ENCODE results near the gene RAD9B. TPM values are rescaled to one million over a fixed set of nuclear protein-coding genes. Genes with fewer than 3 reads are reported as not detected.
"Not testable (repeated sequence)": the region's sequence is repeated elsewhere in the genome, so short reads cannot be mapped to it uniquely, and the experiment has no call there.

The RAD9B gene
- total and polyA plus RNA-seq, 10 of the 15 experiments (the other 5 are each of a cell fraction or from before 2014, with no cell fraction given): 0.54 to 2.0 (median 1.3) TPM

DNA sequence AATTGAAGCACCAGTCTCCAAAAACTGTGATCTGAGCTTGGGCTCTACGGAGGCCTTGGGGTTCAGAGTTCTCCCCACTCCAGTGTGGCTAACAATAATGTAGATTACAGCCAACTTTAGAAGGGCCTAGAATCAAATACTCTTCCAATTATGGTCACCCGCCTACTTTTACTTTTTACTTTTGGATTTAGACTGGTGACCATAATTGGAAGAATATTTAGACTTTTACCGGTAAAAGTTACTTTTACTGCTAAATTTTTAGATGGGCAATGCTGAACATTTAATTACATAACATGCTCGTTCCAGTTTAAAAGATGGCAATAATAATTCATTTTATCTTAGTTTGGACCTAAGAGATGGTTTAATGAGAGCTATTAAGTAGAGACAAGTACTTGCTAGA, 41.8 kb downstream of the RAD9B start:
- 79% methylated on average over 4 of the region's 4 CpGs for WGBS (ENCODE audit: insufficient coverage, insufficient replicate concordance, low lambda C conversion rate, missing lambda C conversion rate)
- Histone ChIP-seq H3K79me2 (ENCODE audit: control insufficient read depth, insufficient read depth, low read length) (peaks cover 69% of the 10 kb centered on the region), H3K36me3 (ENCODE audit: control insufficient read depth in 2 of 2, insufficient read depth in 2 of 2, low read length in 1 of 2) (peaks cover 3 to 40% of the 10 kb centered on the region in 2 experiments), H3K27ac (ENCODE audit: control insufficient read depth, insufficient read depth) (peak overlapping the region; percentile 94), H4K20me1 (ENCODE audit: control insufficient read depth, insufficient read depth) (peaks cover 4% of the 10 kb centered on the region), H3K27me3 (replicated peaks in 1 of 2; ENCODE audit: control insufficient read depth in 2 of 2, insufficient read depth in 2 of 2, low read length in 1 of 2) (no peaks in the 10 kb centered on the region), H3K9me3 (replicated peaks; ENCODE audit: control insufficient read depth, insufficient read depth, low read length) (no peaks in the 10 kb centered on the region), H3K9ac (ENCODE audit: control insufficient read depth, insufficient read depth, low read length) (peak overlapping the region; percentile 65; the same call in 1 of the 2 replicates), H3K4me3 (no peak overlapping the region), H3K4me1 (ENCODE audit: control insufficient read depth, insufficient read depth, low read length) (peaks cover 33% of the 10 kb centered on the region), H3K4me2 (ENCODE audit: control insufficient read depth, insufficient read depth) (peak overlapping the region; percentile 75), H2AFZ (ENCODE audit: control insufficient read depth, low read depth, low read length) (no peak overlapping the region)
- POLR2A ChIA-PET: interaction anchor here (0.7 to 4.7 kb wide), 15 partner anchors 11 to 150 kb away, joined by 3 to 55 read pairs (median 4); partner anchors contain the start of gene FAM216A
- ATAC-seq (no peak), FAIRE-seq (no peak), DNase-seq (ENCODE audit: low read depth, low spot score) (no peak)
- TF ChIP-seq MXI1 (IDR thresholded peaks at IDR 0.05; ENCODE audit: low read depth, low read length) (no peak), JUNB (IDR thresholded peaks at IDR 0.05) (no peak), ZNF217 (IDR thresholded peaks at IDR 0.05) (no peak), EED (IDR thresholded peaks at IDR 0.05; ENCODE audit: low read depth) (no peak), SMARCA5 (IDR thresholded peaks at IDR 0.05) (no peak), IRF4 (IDR thresholded peaks at IDR 0.05; ENCODE audit: low read depth, low read length) (no peak), SREBF1 (IDR thresholded peaks at IDR 0.05; ENCODE audit: low read length) (no peak), POLR2AphosphoS5 (IDR thresholded peaks at IDR 0.05; ENCODE audit: low read length) (no peak), NRF1 (conservative IDR thresholded peaks at IDR 0.05; ENCODE audit: low read depth, low read length) (no peak), CBX3 (IDR thresholded peaks at IDR 0.05; ENCODE audit: borderline replicate concordance, low read depth) (no peak), CBX5 (IDR thresholded peaks at IDR 0.05; ENCODE audit: low read depth) (no peak)
- TF ChIP-seq, protein P1, sequence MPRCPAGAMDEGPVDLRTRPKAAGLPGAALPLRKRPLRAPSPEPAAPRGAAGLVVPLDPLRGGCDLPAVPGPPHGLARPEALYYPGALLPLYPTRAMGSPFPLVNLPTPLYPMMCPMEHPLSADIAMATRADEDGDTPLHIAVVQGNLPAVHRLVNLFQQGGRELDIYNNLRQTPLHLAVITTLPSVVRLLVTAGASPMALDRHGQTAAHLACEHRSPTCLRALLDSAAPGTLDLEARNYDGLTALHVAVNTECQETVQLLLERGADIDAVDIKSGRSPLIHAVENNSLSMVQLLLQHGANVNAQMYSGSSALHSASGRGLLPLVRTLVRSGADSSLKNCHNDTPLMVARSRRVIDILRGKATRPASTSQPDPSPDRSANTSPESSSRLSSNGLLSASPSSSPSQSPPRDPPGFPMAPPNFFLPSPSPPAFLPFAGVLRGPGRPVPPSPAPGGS (IDR thresholded peaks at IDR 0.05; ENCODE audit: borderline replicate concordance, insufficient read depth, low read depth, low read length, poor library complexity, severe bottlenecking): no peak
- TF ChIP-seq, protein P2, sequence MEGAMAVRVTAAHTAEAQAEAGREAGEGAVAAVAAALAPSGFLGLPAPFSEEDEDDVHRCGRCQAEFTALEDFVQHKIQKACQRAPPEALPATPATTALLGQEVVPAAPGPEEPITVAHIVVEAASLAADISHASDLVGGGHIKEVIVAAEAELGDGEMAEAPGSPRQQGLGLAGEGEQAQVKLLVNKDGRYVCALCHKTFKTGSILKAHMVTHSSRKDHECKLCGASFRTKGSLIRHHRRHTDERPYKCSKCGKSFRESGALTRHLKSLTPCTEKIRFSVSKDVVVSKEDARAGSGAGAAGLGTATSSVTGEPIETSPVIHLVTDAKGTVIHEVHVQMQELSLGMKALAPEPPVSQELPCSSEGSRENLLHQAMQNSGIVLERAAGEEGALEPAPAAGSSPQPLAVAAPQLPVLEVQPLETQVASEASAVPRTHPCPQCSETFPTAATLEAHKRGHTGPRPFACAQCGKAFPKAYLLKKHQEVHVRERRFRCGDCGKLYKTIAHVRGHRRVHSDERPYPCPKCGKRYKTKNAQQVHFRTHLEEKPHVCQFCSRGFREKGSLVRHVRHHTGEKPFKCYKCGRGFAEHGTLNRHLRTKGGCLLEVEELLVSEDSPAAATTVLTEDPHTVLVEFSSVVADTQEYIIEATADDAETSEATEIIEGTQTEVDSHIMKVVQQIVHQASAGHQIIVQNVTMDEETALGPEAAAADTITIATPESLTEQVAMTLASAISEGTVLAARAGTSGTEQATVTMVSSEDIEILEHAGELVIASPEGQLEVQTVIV (IDR thresholded peaks at IDR 0.05; ENCODE audit: borderline replicate concordance, partially characterized antibody): no peak
- TSS peak; percentile 17 for BruUV-seq (replicated peaks)
- CTCF ChIA-PET: interaction anchor here (0.8 to 3.2 kb wide), 17 partner anchors 9 to 87 kb away, joined by 3 to 28 read pairs (median 6); partner anchors contain the start of genes FAM216A and GPN3
- intact Hi-C loops (cut with micrococcal nuclease; ENCODE audit: unreplicated experiment): no loop called here
- SMC1A ChIA-PET (ENCODE audit: uncharacterized antibody, unreplicated experiment): interaction anchor here (0.8 to 18.4 kb wide), 24 partner anchors 9 to 283 kb away, joined by 3 to 308 read pairs (median 6); partner anchors contain the start of genes ARPC3 and GPN3
- in situ Hi-C loops (cut with MboI): no loop called here
- RAD21 ChIA-PET (ENCODE audit: unreplicated experiment): interaction anchor here (0.9 to 4.6 kb wide), 18 partner anchors 8 to 94 kb away, joined by 3 to 109 read pairs (median 8); partner anchors contain the start of genes ARPC3 and GPN3

DNA sequence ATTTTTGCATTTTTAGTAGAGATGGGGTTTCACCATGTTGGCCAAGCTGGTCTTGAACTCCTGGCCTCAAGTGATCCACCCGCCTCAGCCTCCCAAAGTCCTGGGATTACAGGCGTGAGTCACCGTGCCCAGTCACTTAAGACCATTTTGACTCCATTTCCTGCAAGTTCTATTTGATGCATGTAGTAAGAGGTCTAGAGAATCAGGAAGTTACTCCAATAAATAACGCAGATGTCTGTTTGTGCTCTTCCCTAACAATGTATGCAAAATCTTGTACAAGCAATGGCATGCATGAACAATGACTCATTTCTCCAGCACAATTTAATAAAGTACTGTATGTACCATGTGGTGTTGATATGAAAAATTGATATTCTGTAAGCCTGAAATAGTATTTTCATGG, 43.1 kb downstream of the RAD9B start:
- ChIA-PET RAD21 (ENCODE audit: unreplicated experiment) (interaction anchor here (2.6 kb wide), 1 partner anchor 12 kb away, joined by 7 read pairs; no protein-coding TSS in a partner anchor), POLR2A (interaction anchor here (2.8 to 4.7 kb wide), 3 partner anchors 12 to 35 kb away, joined by 17 to 55 read pairs (median 27); no protein-coding TSS in a partner anchor), SMC1A (ENCODE audit: uncharacterized antibody, unreplicated experiment) (interaction anchor here (2.5 to 18.4 kb wide), 3 partner anchors 15 to 55 kb away, joined by 31 to 308 read pairs (median 116); no protein-coding TSS in a partner anchor), CTCF (interaction anchor here (0.9 to 3.2 kb wide), 3 partner anchors 13 to 57 kb away, joined by 3 to 10 read pairs (median 3); no protein-coding TSS in a partner anchor)
- in situ Hi-C loops (cut with MboI); H2AFZ ChIP-seq (ENCODE audit: control insufficient read depth, low read depth, low read length); H4K20me1 ChIP-seq (ENCODE audit: control insufficient read depth, insufficient read depth); H3K4me2 ChIP-seq (ENCODE audit: control insufficient read depth, insufficient read depth); H3K4me3 ChIP-seq; DNase-seq (ENCODE audit: low read depth, low spot score); BruUV-seq (replicated peaks); FAIRE-seq; H3K9ac ChIP-seq (ENCODE audit: control insufficient read depth, insufficient read depth, low read length); H3K27ac ChIP-seq (ENCODE audit: control insufficient read depth, insufficient read depth); H3K27me3 ChIP-seq (replicated peaks in 1 of 2; ENCODE audit: control insufficient read depth in 2 of 2, insufficient read depth in 2 of 2, low read length in 1 of 2); ATAC-seq; H3K9me3 ChIP-seq (replicated peaks; ENCODE audit: control insufficient read depth, insufficient read depth, low read length): not testable (repeated sequence)
- Histone ChIP-seq H3K79me2 (ENCODE audit: control insufficient read depth, insufficient read depth, low read length) (peaks cover 75% of the 10 kb centered on the region), H3K4me1 (ENCODE audit: control insufficient read depth, insufficient read depth, low read length) (peaks cover 33% of the 10 kb centered on the region), H3K36me3 (ENCODE audit: control insufficient read depth in 2 of 2, insufficient read depth in 2 of 2, low read length in 1 of 2) (peaks cover 5 to 37% of the 10 kb centered on the region in 2 experiments)
- 76% methylated on average over 4 of the region's 4 CpGs for WGBS (ENCODE audit: insufficient coverage, insufficient replicate concordance, low lambda C conversion rate, missing lambda C conversion rate)
- intact Hi-C loops (cut with micrococcal nuclease; ENCODE audit: unreplicated experiment): loop anchor here (5.0 kb wide), 1 partner anchor 33 kb away; no protein-coding TSS in a partner anchor
